ENCODE results near the gene IRF4. TPM values are rescaled to one million over a fixed set of nuclear protein-coding genes. Genes with fewer than 3 reads are reported as not detected.

IRF4 gene
- total RNA-seq, 1 experiment from 2014 or later: 0.72 TPM

DNA sequence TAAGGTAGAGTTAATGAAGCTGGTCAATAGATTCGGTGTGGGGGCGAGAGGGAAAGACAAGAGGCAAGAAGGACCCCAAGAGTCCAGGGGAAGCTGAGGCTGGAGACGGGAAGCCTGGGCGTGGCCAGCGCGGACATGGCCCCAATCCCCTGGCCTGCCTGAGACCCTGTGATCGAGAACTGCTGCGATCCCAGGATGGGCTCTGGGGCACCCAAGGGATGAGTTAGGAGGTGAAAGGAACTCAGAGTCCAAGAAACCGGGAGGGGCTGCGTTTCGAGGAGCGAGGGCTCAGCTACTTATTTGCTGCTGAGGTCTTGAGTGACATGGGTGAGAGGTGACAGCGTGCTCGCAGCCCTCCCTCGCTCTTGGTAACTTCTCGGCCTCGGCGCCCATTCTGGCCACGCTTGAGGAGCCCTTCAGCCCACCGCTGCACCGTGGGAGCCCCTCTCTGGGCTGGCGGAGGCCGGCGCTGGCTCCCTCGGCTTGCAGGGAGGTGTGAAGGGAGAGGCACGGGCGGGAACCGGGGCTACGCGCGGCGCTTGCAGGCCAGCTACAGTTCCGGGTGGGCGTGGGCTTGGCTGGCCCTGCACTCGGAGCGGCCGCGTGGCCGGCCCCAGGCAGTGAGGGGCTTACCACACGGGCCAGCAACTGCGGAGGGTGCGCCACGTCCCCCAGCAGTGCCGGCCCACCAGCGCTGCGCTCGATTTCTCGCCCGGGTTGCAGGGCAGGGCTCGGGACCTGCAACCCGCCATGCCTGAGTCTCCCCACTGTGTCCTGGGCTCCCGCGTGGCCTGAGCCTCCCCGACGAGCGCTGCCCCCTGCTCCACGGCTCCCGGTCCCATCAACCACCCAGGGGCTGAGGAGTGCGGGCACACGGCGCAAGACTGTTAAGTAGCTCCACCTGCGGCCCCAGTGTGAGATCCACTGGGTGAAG is 58.2 kb downstream of the IRF4 start:
- Histone ChIP-seq H3K27me3 (ENCODE audit: control insufficient read depth, insufficient read depth, low read length) (peaks cover 9% of the 10 kb centered on the region), H3K4me3 (ENCODE audit: low read depth in 2 of 2, low read length in 2 of 2) (no peak overlapping the region), H3K27ac (ENCODE audit: low read length) (no peak overlapping the region), H3K36me3 (ENCODE audit: control insufficient read depth, insufficient read depth, low read length) (no peaks in the 10 kb centered on the region), H3K9me3 (ENCODE audit: control insufficient read depth, insufficient read depth, low read depth, low read length) (no peaks in the 10 kb centered on the region), H3K4me1 (ENCODE audit: control insufficient read depth, insufficient read depth, low read length) (no peaks in the 10 kb centered on the region)
- BruUV-seq (replicated peaks): no TSS peak
- DNase-seq (ENCODE audit: low read depth, low spot score): no peak
- POLR2A ChIA-PET: interaction anchor here (0.6 kb wide), 1 partner anchor 8 kb away, joined by 4 read pairs; no protein-coding TSS in a partner anchor
- CTCF ChIA-PET: interaction anchor here (0.6 kb wide), 1 partner anchor 1427 kb away, joined by 3 read pairs; no protein-coding TSS in a partner anchor
- intact Hi-C loops (cut with micrococcal nuclease; ENCODE audit: unreplicated experiment) (no loop called here), in situ Hi-C loops (cut with HindIII; ENCODE audit: low pct_unique_long_range_greater_than_20kb, low sequenced_read_pairs) (no loop called here)
- ATAC-seq: no peak
- TF ChIP-seq, protein P1, sequence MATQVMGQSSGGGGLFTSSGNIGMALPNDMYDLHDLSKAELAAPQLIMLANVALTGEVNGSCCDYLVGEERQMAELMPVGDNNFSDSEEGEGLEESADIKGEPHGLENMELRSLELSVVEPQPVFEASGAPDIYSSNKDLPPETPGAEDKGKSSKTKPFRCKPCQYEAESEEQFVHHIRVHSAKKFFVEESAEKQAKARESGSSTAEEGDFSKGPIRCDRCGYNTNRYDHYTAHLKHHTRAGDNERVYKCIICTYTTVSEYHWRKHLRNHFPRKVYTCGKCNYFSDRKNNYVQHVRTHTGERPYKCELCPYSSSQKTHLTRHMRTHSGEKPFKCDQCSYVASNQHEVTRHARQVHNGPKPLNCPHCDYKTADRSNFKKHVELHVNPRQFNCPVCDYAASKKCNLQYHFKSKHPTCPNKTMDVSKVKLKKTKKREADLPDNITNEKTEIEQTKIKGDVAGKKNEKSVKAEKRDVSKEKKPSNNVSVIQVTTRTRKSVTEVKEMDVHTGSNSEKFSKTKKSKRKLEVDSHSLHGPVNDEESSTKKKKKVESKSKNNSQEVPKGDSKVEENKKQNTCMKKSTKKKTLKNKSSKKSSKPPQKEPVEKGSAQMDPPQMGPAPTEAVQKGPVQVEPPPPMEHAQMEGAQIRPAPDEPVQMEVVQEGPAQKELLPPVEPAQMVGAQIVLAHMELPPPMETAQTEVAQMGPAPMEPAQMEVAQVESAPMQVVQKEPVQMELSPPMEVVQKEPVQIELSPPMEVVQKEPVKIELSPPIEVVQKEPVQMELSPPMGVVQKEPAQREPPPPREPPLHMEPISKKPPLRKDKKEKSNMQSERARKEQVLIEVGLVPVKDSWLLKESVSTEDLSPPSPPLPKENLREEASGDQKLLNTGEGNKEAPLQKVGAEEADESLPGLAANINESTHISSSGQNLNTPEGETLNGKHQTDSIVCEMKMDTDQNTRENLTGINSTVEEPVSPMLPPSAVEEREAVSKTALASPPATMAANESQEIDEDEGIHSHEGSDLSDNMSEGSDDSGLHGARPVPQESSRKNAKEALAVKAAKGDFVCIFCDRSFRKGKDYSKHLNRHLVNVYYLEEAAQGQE (IDR thresholded peaks at IDR 0.05; ENCODE audit: insufficient read depth in 1 of 2, low read depth in 2 of 2, low read length in 1 of 2): no peak
- TF ChIP-seq SIN3A (IDR thresholded peaks at IDR 0.05; ENCODE audit: borderline replicate concordance, insufficient read depth, low read depth, low read length) (no peak), TCF7L2 (IDR thresholded peaks at IDR 0.05; ENCODE audit: low read depth, low read length) (no peak), POLR2AphosphoS5 (IDR thresholded peaks at IDR 0.05; ENCODE audit: low read depth, low read length) (no peak)
- TF ChIP-seq, protein P2, sequence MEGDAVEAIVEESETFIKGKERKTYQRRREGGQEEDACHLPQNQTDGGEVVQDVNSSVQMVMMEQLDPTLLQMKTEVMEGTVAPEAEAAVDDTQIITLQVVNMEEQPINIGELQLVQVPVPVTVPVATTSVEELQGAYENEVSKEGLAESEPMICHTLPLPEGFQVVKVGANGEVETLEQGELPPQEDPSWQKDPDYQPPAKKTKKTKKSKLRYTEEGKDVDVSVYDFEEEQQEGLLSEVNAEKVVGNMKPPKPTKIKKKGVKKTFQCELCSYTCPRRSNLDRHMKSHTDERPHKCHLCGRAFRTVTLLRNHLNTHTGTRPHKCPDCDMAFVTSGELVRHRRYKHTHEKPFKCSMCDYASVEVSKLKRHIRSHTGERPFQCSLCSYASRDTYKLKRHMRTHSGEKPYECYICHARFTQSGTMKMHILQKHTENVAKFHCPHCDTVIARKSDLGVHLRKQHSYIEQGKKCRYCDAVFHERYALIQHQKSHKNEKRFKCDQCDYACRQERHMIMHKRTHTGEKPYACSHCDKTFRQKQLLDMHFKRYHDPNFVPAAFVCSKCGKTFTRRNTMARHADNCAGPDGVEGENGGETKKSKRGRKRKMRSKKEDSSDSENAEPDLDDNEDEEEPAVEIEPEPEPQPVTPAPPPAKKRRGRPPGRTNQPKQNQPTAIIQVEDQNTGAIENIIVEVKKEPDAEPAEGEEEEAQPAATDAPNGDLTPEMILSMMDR (IDR thresholded peaks at IDR 0.05): no peak

DNA sequence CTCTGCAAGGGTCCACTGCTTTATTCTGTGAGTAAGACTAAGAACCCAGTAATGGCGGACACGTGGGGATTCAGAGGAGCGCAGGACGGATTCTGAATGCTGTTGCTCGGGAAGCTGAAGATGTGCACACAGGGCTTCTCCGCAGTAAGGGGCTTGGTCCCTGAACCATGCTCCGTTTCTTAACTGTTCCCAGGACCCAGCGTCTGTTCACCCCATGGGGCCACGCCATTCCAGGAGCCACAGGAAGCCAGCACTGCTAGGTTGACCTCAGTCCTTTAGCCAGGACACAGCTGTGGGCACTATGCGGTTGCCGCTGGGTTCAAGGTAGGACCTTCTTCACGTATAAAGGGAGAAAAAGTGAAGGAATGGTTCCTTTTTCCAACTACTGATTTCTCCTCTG is 59.8 kb downstream of the IRF4 start:
- in situ Hi-C loops (cut with HindIII; ENCODE audit: low pct_unique_long_range_greater_than_20kb, low sequenced_read_pairs) (no loop called here), intact Hi-C loops (cut with micrococcal nuclease; ENCODE audit: unreplicated experiment) (no loop called here)
- POLR2A ChIA-PET: no interaction called here
- no peak for DNase-seq (ENCODE audit: low read depth, low spot score)
- CTCF ChIA-PET: no interaction called here
- no peak for TF ChIP-seq SIN3A (IDR thresholded peaks at IDR 0.05; ENCODE audit: borderline replicate concordance, insufficient read depth, low read depth, low read length)
- TF ChIP-seq, protein P1 (IDR thresholded peaks at IDR 0.05; ENCODE audit: insufficient read depth in 1 of 2, low read depth in 2 of 2, low read length in 1 of 2): no peak
- TF ChIP-seq, protein P2 (IDR thresholded peaks at IDR 0.05): no peak
- TF ChIP-seq POLR2AphosphoS5 (IDR thresholded peaks at IDR 0.05; ENCODE audit: low read depth, low read length): no peak
- TF ChIP-seq TCF7L2 (IDR thresholded peaks at IDR 0.05; ENCODE audit: low read depth, low read length): no peak
- Histone ChIP-seq H3K27ac (ENCODE audit: low read length) (no peak overlapping the region), H3K9me3 (ENCODE audit: control insufficient read depth, insufficient read depth, low read depth, low read length) (no peaks in the 10 kb centered on the region), H3K27me3 (ENCODE audit: control insufficient read depth, insufficient read depth, low read length) (peaks cover 9% of the 10 kb centered on the region), H3K4me1 (ENCODE audit: control insufficient read depth, insufficient read depth, low read length) (no peaks in the 10 kb centered on the region), H3K4me3 (ENCODE audit: low read depth in 2 of 2, low read length in 2 of 2) (no peak overlapping the region), H3K36me3 (ENCODE audit: control insufficient read depth, insufficient read depth, low read length) (no peaks in the 10 kb centered on the region)
- BruUV-seq (replicated peaks): no TSS peak
- ATAC-seq: no peak

Data from Panc1 (cell line).